DND-41 (cell line): ENCODE measurements around the gene ERBB4.

ENCODE experiments used
- ATAC-seq: fragments of 200-7000 bp; cut with Tn5 transposase; 3 replicates; pipeline ENCODE4 v1.9.1; 2021; ENCODE audit warnings: low read depth; ENCODE audit not compliant: insufficient read depth
- DNase-seq: peaks from one replicate; pipeline ENCODE4 v3.0.0-alpha.2; 2020
- H2AFZ ChIP-seq: 2 replicates; pipeline ENCODE4 v1.6.0; 2012; ENCODE audit warnings: low read depth, low read length
- H3K27ac ChIP-seq: 2 replicates; pipeline ENCODE4 v1.5.1; 2012; ENCODE audit warnings: low read length, inconsistent platforms
- H3K27me3 ChIP-seq: fragments of 200-600 bp; sonication (generic); 2 replicates; pipeline ENCODE4 v1.6.0; 2012; ENCODE audit warnings: low read length, mild to moderate bottlenecking, inconsistent platforms; ENCODE audit not compliant: insufficient read depth, poor library complexity
- H3K36me3 ChIP-seq: 2 replicates; pipeline ENCODE4 v1.5.1; 2012; ENCODE audit warnings: low read length, inconsistent platforms; ENCODE audit not compliant: insufficient read depth
- H3K4me1 ChIP-seq: 2 replicates; pipeline ENCODE4 v1.5.1; 2012; ENCODE audit warnings: mild to moderate bottlenecking, low read length; ENCODE audit not compliant: insufficient read depth
- H3K4me2 ChIP-seq: 2 replicates; pipeline ENCODE4 v1.6.0; 2012; ENCODE audit warnings: mild to moderate bottlenecking, moderate library complexity, low read length, inconsistent platforms; ENCODE audit not compliant: insufficient read depth
- H3K4me3 ChIP-seq, 2 experiments: fragments of 200-600 bp in 1 of 2; shearing (Covaris generic) in 1 of 2; 2 replicates each; pipeline ENCODE4 v1.5.1; 2012 to 2016; ENCODE audit warnings: inconsistent platforms in 2 of 2, low read length in 2 of 2, mild to moderate bottlenecking in 2 of 2, low read depth in 1 of 2, moderate library complexity in 1 of 2
- H3K79me2 ChIP-seq: 2 replicates; pipeline ENCODE4 v1.6.0; 2012; ENCODE audit warnings: low read length, inconsistent platforms; ENCODE audit not compliant: insufficient read depth
- H3K9ac ChIP-seq: 2 replicates; pipeline ENCODE4 v1.6.0; 2012; ENCODE audit warnings: low read depth, mild to moderate bottlenecking, inconsistent platforms, low read length, moderate library complexity
- H3K9me3 ChIP-seq: 2 replicates; pipeline ENCODE4 v1.5.1; 2012; ENCODE audit warnings: low read length, moderate library complexity, mild to moderate bottlenecking, inconsistent platforms; ENCODE audit not compliant: insufficient read depth, severe bottlenecking
- H4K20me1 ChIP-seq: 2 replicates; pipeline ENCODE4 v1.6.0; 2012; ENCODE audit warnings: low read length; ENCODE audit not compliant: insufficient read depth
- CTCF ChIP-seq: IDR thresholded peaks from 2 replicates; pipeline ENCODE4 v1.5.1; 2012; ENCODE audit warnings: borderline replicate concordance, low read length, moderate library complexity, mild to moderate bottlenecking; ENCODE audit not compliant: poor library complexity, severe bottlenecking; ENCODE audit errors: extremely low read depth
- EZH2 ChIP-seq: IDR thresholded peaks from 3 replicates; pipeline ENCODE4 v1.6.1; 2012; ENCODE audit warnings: borderline replicate concordance, low read depth, mild to moderate bottlenecking, moderate library complexity, low read length, inconsistent platforms; ENCODE audit not compliant: severe bottlenecking

The ERBB4 gene

DNA sequence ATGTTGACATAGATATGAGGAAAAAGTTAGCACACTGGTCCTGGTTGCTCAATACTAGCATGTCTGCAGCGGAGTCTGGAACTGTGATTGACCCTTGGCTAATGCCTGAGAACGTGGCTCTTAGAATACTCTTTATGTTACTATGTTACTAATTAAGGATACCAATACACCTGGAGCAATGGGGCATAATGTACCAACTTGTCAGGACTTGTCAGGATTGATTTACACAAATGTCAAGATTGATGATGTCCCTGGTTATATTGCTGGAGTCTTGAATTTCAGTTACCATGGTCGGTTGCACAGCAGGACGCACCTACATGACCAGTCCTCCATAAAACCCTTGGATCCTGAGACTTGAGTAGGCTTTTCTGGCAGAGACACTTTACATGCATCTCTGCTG is 1171.3 kb downstream of the ERBB4 start:
- Histone ChIP-seq H3K4me3 (no peak overlapping the region), H3K4me1 (no peaks in the 10 kb centered on the region), H3K9me3 (no peaks in the 10 kb centered on the region), H3K79me2 (no peaks in the 10 kb centered on the region), H3K36me3 (no peaks in the 10 kb centered on the region), H3K4me2 (no peak overlapping the region), H3K27me3 (no peaks in the 10 kb centered on the region), H2AFZ (no peak overlapping the region), H4K20me1 (no peaks in the 10 kb centered on the region), H3K9ac (no peak overlapping the region), H3K27ac (no peak overlapping the region)
- ATAC-seq (no peak), DNase-seq (no peak)
- no peak for TF ChIP-seq EZH2
- TF ChIP-seq CTCF: no peak

DNA sequence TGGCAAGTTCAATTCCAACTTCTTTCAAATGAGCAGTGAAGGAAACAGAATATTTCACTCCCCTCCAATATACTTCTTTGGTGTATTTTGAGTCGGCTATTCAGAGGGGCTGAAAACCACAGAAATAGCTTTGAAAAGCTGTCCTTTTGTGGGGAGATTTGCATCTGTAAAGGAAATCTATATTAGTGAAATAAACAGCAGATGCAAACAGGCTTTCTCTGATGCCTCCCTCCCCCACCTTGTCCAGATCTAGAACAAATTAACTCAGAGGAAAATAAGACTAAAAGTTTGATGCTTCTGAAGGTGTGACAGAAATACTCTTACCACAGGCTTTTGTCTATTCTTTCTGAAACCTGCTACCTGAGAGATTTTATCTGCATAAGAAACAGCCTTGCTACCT is 1173.7 kb downstream of the ERBB4 start:
- DNase-seq (no peak), ATAC-seq (no peak)
- H3K4me3 ChIP-seq: no peak overlapping the region
- H3K27me3 ChIP-seq: no peaks in the 10 kb centered on the region
- H4K20me1 ChIP-seq: no peaks in the 10 kb centered on the region
- no peak overlapping the region for H3K27ac ChIP-seq
- no peaks in the 10 kb centered on the region for H3K79me2 ChIP-seq
- H3K9me3 ChIP-seq: no peaks in the 10 kb centered on the region
- no peaks in the 10 kb centered on the region for H3K36me3 ChIP-seq
- no peaks in the 10 kb centered on the region for H3K4me1 ChIP-seq
- no peak overlapping the region for H3K4me2 ChIP-seq
- H2AFZ ChIP-seq: no peak overlapping the region
- no peak overlapping the region for H3K9ac ChIP-seq
- TF ChIP-seq EZH2 (no peak), CTCF (no peak)

GRCh38 chr2:211361383-211361782 is 1177.2 kb downstream of the ERBB4 start:
- no peak overlapping the region for H3K9ac ChIP-seq
- H2AFZ ChIP-seq: no peak overlapping the region
- no peaks in the 10 kb centered on the region for H3K9me3 ChIP-seq
- H3K4me1 ChIP-seq: no peaks in the 10 kb centered on the region
- ATAC-seq (no peak), DNase-seq (no peak)
- no peaks in the 10 kb centered on the region for H3K79me2 ChIP-seq
- H3K36me3 ChIP-seq: no peaks in the 10 kb centered on the region
- H3K27me3 ChIP-seq: no peaks in the 10 kb centered on the region
- H3K4me3 ChIP-seq: no peak overlapping the region
- H3K27ac ChIP-seq: no peak overlapping the region
- TF ChIP-seq EZH2 (no peak), CTCF (no peak)
- no peaks in the 10 kb centered on the region for H4K20me1 ChIP-seq
- no peak overlapping the region for H3K4me2 ChIP-seq

DNA sequence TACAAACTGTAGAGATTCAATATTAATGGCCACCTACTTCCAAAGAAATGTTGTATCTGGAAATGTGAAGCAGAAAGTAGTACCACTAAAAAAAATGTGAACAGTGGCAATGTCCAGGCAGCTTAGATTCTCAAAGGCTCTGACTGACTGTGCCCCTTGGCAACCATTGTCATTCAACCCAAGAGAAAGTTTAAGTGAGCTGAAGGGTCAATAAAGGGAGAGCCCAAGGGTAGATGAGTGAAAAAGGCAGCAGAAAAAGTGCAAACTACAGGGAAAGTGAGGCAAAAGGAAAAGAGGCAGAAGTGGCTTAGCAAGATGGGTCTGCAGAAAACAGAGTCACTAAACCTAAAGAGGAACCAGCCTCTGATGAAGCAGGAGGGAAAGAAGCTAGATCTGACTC is 1179.3 kb downstream of the ERBB4 start:
- no peaks in the 10 kb centered on the region for H3K79me2 ChIP-seq
- no peaks in the 10 kb centered on the region for H3K36me3 ChIP-seq
- H3K9me3 ChIP-seq: no peaks in the 10 kb centered on the region
- no peak overlapping the region for H3K4me3 ChIP-seq
- no peak overlapping the region for H2AFZ ChIP-seq
- DNase-seq: no peak
- no peaks in the 10 kb centered on the region for H3K4me1 ChIP-seq
- no peaks in the 10 kb centered on the region for H4K20me1 ChIP-seq
- TF ChIP-seq CTCF: no peak
- no peak for TF ChIP-seq EZH2
- H3K4me2 ChIP-seq: no peak overlapping the region
- no peak overlapping the region for H3K27ac ChIP-seq
- peaks cover 2% of the 10 kb centered on the region for H3K27me3 ChIP-seq
- H3K9ac ChIP-seq: no peak overlapping the region
- ATAC-seq: no peak
